ENCODE data around the gene RDH14. TPM values are rescaled to one million over a fixed set of nuclear protein-coding genes. Genes with fewer than 3 reads are reported as not detected.
A peak's percentile ranks its signal among the peaks of the same experiment; 100 is the strongest.

RDH14 gene
- total RNA-seq, 1 donor from 2014 or later, result 42.6 TPM

- Histone ChIP-seq H3K27ac (replicated peaks) (peak overlapping the region; percentile 50), H3K4me3 (no peak overlapping the region), H3K27me3 (ENCODE audit: low read depth) (no peaks in the 10 kb centered on the region), H3K36me3 (no peaks in the 10 kb centered on the region), H3K9me3 (replicated peaks) (no peaks in the 10 kb centered on the region), H3K4me1 (peaks cover 38% of the 10 kb centered on the region)
- no peak for TF ChIP-seq CTCF (IDR thresholded peaks at IDR 0.05; ENCODE audit: borderline replicate concordance)
- DNase-seq, result no peak
- intact Hi-C loops (cut with micrococcal nuclease), result no loop called here
These were observed 42.0 kb downstream of the RDH14 start for GRCh38 chr2:18518116-18519111.

GRCh38 chr2:18517386-18517785 is 43.1 kb downstream of the RDH14 start:
- Histone ChIP-seq H3K9me3 (replicated peaks) (no peaks in the 10 kb centered on the region), H3K4me1 (peaks cover 38% of the 10 kb centered on the region), H3K36me3 (no peaks in the 10 kb centered on the region), H3K4me3 (no peak overlapping the region), H3K27ac (replicated peaks) (no peak overlapping the region), H3K27me3 (ENCODE audit: low read depth) (no peaks in the 10 kb centered on the region)
- intact Hi-C loops (cut with micrococcal nuclease), result no loop called here
- DNase-seq, result no peak
- no peak for TF ChIP-seq CTCF (IDR thresholded peaks at IDR 0.05; ENCODE audit: borderline replicate concordance)

GRCh38 chr2:18516112-18516511 is 44.3 kb downstream of the RDH14 start:
- H3K9me3 ChIP-seq (replicated peaks), result no peaks in the 10 kb centered on the region
- H3K36me3 ChIP-seq, result no peaks in the 10 kb centered on the region
- intact Hi-C loops (cut with micrococcal nuclease), result no loop called here
- TF ChIP-seq CTCF (IDR thresholded peaks at IDR 0.05; ENCODE audit: borderline replicate concordance), result no peak
- peaks cover 38% of the 10 kb centered on the region for H3K4me1 ChIP-seq
- no peak for DNase-seq
- no peak overlapping the region for H3K4me3 ChIP-seq
- H3K27ac ChIP-seq (replicated peaks), result no peak overlapping the region
- no peaks in the 10 kb centered on the region for H3K27me3 ChIP-seq (ENCODE audit: low read depth)

GRCh38 chr2:18514526-18515461 is 45.7 kb downstream of the RDH14 start:
- Histone ChIP-seq H3K27me3 (ENCODE audit: low read depth) (no peaks in the 10 kb centered on the region), H3K4me1 (peaks cover 27% of the 10 kb centered on the region), H3K36me3 (no peaks in the 10 kb centered on the region), H3K4me3 (no peak overlapping the region), H3K9me3 (replicated peaks) (no peaks in the 10 kb centered on the region), H3K27ac (replicated peaks) (no peak overlapping the region)
- no peak for TF ChIP-seq CTCF (IDR thresholded peaks at IDR 0.05; ENCODE audit: borderline replicate concordance)
- intact Hi-C loops (cut with micrococcal nuclease), result no loop called here
- no peak for DNase-seq

GRCh38 chr2:18510775-18511174 is 49.7 kb downstream of the RDH14 start:
- Histone ChIP-seq H3K36me3 (no peaks in the 10 kb centered on the region), H3K4me3 (no peak overlapping the region), H3K9me3 (replicated peaks) (no peaks in the 10 kb centered on the region), H3K4me1 (peaks cover 8% of the 10 kb centered on the region), H3K27ac (replicated peaks) (no peak overlapping the region), H3K27me3 (ENCODE audit: low read depth) (peaks cover 4% of the 10 kb centered on the region)
- intact Hi-C loops (cut with micrococcal nuclease), result no loop called here
- DNase-seq, result no peak
- no peak for TF ChIP-seq CTCF (IDR thresholded peaks at IDR 0.05; ENCODE audit: borderline replicate concordance)
